UCSD-AML1 (cell line): ENCODE measurements around the gene CTRL.
"Not testable (repeated sequence)": the region's sequence is repeated elsewhere in the genome, so short reads cannot be mapped to it uniquely, and the experiment has no call there.

Experiments
- DNase-seq: peaks from one replicate; lab custom pipeline; 2025; ENCODE audit not compliant: unreplicated experiment; lab: John Stamatoyannopoulos, UW

CTRL gene

GRCh38 chr16:67941469-67942199 is 10.0 kb upstream of the CTRL start:
- DNase-seq, result no peak

GRCh38 chr16:67940446-67941089 is 8.9 kb upstream of the CTRL start:
- no peak for DNase-seq

- no peak for DNase-seq
These were observed 8.1 kb upstream of the CTRL start for GRCh38 chr16:67939507-67940445.

GRCh38 chr16:67937713-67938112 is 6.1 kb upstream of the CTRL start:
- DNase-seq, result not testable (repeated sequence)

- DNase-seq, result no peak
These were observed 5.4 kb upstream of the CTRL start for GRCh38 chr16:67936880-67937605.

- DNase-seq, result peak; percentile 70
These were observed 4.6 kb upstream of the CTRL start, which contains the start of gene PSMB10 for GRCh38 chr16:67936124-67936879. PSMB10 (minus strand) TSS chr16:67936850; CDS start chr16:67936749, 101 bp downstream.

GRCh38 chr16:67935402-67936123 is 3.9 kb upstream of the CTRL start:
- DNase-seq, result peak; percentile 92

- DNase-seq, result no peak
These were observed 3.4 kb upstream of the CTRL start for GRCh38 chr16:67935101-67935401.

- DNase-seq, result no peak
These were observed 2.8 kb upstream of the CTRL start for GRCh38 chr16:67934306-67935100.

- no peak for DNase-seq
These were observed 2.1 kb upstream of the CTRL start for GRCh38 chr16:67933805-67934204.

GRCh38 chr16:67932462-67932840 is 789 bp upstream of the CTRL start:
- DNase-seq, result no peak

GRCh38 chr16:67930678-67931211 is 917 bp downstream of the CTRL start:
- DNase-seq, result no peak

GRCh38 chr16:67930191-67930590 is 1.5 kb downstream of the CTRL start:
- no peak for DNase-seq

- peak; percentile 61 for DNase-seq
These were observed 2.9 kb downstream of the CTRL start for GRCh38 chr16:67928561-67929364.

- DNase-seq, result no peak
These were observed 3.5 kb downstream of the CTRL start for GRCh38 chr16:67928147-67928546.

GRCh38 chr16:67927131-67927941 is 4.3 kb downstream of the CTRL start:
- no peak for DNase-seq

- DNase-seq, result no peak
These were observed 5.4 kb downstream of the CTRL start for GRCh38 chr16:67926181-67926750.
